Measurements from ENCODE around the gene ADAD2.
"Not testable (repeated sequence)": the region's sequence is repeated elsewhere in the genome, so short reads cannot be mapped to it uniquely, and the experiment has no call there.

ADAD2 gene

DNA sequence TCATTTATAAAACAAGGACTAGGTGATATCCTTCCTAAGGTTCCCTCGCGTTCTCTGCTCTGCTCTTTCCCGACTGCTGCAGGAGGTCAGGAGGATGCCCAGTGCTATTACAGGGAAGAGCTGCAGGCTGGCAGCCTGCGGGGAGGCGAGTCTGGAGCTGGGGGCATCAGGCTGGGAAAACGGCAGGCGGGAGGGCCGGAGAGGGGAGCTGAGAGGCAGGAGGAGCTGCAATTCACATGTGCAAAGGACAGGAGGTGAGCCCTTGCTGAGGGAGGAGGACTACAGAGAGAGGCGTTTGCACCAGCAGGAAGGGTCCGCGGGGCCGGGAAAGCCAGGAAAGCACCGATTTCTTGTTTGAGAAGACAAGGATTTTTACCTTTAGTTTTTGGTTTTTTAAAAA is 8.1 kb downstream of the ADAD2 start:
- FAIRE-seq: no peak
- DNase-seq (ENCODE audit: insufficient read length): no peak
- no peak for TF ChIP-seq POLR2AphosphoS5 (IDR thresholded peaks at IDR 0.05; ENCODE audit: low read depth, low read length)
- TF ChIP-seq TAF1 (IDR thresholded peaks at IDR 0.05; ENCODE audit: borderline replicate concordance, low read depth, low read length): no peak
- no peak for TF ChIP-seq POLR2A (IDR thresholded peaks at IDR 0.05; ENCODE audit: low read depth, low read length)

DNA sequence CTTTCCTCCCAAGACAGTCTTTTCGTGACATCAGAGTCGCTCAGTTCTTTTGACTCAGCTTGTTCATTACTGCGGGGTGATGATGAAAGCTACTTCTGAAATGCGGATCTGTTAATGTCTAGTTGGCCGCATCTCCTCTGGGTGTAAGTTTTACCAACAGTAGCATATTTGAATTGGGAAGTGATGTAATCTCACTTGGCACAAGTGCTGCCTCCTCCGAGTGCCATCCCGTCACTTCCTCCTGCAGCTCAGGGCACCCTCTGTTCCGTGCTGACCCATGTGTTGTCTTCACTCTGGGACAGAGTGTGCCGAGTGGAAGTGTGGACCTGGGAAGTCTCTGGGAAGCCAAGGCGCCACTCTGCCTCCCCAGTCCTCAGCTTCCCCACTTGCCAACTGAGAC is 8.9 kb downstream of the ADAD2 start:
- TF ChIP-seq TAF1 (IDR thresholded peaks at IDR 0.05; ENCODE audit: borderline replicate concordance, low read depth, low read length): no peak
- no peak for TF ChIP-seq POLR2AphosphoS5 (IDR thresholded peaks at IDR 0.05; ENCODE audit: low read depth, low read length)
- TF ChIP-seq POLR2A (IDR thresholded peaks at IDR 0.05; ENCODE audit: low read depth, low read length): no peak
- DNase-seq (ENCODE audit: insufficient read length): no peak
- FAIRE-seq: no peak

DNA sequence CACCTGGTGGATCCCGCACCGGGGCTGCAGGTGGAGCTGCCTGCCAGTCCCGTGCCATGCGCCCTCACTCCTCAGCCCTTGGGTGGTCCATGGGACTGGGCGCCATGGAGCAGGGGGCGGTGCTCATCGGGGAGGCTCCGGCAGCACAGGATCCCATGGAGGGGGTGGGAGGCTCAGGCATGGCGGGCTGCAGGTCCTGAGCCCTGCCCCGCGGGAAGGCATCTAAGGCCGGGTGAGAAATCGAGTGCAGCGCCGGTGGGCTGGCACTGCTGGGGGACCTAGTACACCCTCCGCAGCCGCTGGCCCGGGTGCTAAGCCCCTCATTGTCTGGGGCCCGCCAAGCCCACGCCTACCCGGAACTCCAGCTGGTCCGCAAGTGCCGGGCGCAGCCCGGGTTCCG is 13.6 kb downstream of the ADAD2 start:
- not testable (repeated sequence) for DNase-seq (ENCODE audit: insufficient read length); FAIRE-seq

DNA sequence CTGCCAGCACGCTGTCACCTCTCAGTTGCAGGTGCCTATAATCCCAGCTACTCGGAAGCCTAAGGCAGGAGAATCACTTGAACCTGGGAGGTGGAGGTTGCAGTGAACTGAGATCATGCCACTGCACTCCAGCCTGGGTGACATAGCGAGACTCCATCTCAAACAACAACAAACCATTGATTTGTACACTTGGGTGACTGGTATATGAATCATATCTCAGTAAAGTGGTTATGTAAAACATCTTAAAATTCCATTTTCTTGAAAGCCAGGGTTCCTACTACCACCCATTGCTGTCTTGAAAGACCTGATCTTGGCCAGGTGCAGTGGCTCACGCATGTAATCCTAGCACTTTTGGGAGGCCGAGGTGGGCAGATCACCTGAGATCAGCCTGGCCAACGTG is 14.2 kb downstream of the ADAD2 start:
- FAIRE-seq; DNase-seq (ENCODE audit: insufficient read length): not testable (repeated sequence)

DNA sequence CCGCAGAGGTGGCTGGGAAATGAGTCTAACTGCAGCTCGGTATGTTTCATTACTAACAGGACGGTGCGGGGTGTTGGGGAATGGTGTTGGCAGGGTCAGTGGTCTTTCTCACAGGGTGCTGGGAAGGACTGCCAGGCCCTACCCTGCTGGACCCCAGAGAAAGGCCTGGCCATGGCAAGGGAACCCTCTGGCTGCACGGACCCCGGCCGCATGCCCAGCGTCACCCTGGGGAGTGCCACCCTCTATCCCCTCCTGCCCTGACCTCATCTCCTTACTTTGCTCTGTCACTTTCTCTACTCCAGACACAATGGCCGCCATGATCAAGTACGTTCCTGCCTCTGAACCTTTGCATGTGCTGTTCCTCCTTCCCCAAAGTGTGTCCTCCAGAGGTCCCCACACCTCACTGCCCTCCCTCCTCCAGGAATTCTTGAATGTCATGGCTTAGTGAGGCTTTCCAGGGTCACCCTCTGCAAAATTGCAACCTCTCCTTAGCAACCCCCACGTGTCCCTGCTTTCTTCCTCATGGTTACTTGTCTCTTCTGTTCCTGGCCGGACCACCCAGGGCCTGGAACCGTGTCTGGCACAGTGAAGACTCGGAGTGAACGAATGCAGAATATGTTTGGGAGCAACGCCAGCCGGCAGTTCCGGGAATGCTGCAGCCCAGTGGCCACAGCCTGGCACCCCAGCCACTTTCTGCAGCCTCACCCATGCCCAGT is 15.2 kb downstream of the ADAD2 start:
- TF ChIP-seq TAF1 (IDR thresholded peaks at IDR 0.05; ENCODE audit: borderline replicate concordance, low read depth, low read length) (no peak), POLR2A (IDR thresholded peaks at IDR 0.05; ENCODE audit: low read depth, low read length) (no peak), POLR2AphosphoS5 (IDR thresholded peaks at IDR 0.05; ENCODE audit: low read depth, low read length) (no peak)
- DNase-seq (ENCODE audit: insufficient read length) (no peak), FAIRE-seq (no peak)

DNA sequence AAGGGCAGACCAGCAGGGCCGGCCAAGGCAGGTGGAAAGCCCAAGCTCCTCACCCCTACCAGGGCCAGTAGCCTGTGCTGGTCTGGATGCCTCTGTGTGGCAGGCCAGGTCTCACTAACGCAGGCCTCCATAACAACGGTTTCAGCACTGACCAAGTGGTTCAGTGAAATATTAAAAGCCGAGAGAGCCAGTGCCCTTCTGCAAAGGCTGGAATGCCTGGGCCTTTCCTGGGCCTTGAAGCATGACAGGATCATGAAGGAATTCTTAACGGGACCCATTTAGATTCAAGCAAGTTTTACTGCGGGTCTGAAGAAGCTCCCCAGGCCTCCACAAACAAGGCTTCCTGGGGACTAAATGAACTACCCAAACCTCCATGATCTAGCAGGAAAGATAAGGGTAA is 16.3 kb downstream of the ADAD2 start:
- DNase-seq (ENCODE audit: insufficient read length) (no peak), FAIRE-seq (no peak)
- no peak for TF ChIP-seq POLR2AphosphoS5 (IDR thresholded peaks at IDR 0.05; ENCODE audit: low read depth, low read length)
- TF ChIP-seq POLR2A (IDR thresholded peaks at IDR 0.05; ENCODE audit: low read depth, low read length): no peak

DNA sequence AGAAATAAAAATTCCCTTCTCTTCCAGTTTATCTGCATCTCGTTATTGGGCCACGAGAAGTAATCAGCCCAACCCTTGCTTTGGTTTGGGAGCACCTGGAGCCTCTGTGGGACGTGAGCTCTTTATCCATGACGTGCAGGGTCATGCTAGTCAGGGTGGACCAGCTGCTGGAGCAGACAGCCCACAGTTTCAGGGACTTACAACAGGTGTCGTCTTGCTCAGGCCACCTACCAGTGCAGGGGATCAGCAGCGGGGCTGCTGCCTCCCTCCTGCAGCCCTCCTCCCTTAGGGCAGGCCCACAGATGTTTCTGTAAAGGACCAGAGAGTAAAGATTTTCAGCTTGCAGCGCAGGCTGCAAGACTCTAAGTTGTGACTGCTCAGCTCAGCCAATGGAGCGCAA is 16.9 kb downstream of the ADAD2 start:
- TF ChIP-seq POLR2A (IDR thresholded peaks at IDR 0.05; ENCODE audit: low read depth, low read length) (no peak), POLR2AphosphoS5 (IDR thresholded peaks at IDR 0.05; ENCODE audit: low read depth, low read length) (no peak), TAF1 (IDR thresholded peaks at IDR 0.05; ENCODE audit: borderline replicate concordance, low read depth, low read length) (no peak)
- no peak for FAIRE-seq
- no peak for DNase-seq (ENCODE audit: insufficient read length)

DNA sequence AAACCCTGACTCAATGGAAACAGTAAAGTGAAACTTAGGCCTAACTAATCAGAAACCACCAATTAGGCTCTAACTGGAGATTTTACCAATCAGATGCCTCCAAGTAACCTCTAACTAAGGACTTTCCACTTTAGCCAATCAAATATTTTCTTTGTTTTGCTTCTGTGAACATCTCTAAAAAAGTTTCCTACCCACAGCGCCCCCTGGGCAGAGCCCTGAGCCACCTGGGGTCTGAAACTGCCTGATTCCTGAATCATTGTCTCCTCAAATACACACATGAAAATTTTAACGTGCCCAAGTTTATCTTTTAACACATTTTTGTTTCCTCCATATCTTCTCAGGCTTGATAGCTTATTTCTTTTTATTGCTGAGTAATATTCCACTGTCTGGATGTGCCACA is 19.0 kb downstream of the ADAD2 start:
- TF ChIP-seq POLR2A (IDR thresholded peaks at IDR 0.05; ENCODE audit: low read depth, low read length) (no peak), TAF1 (IDR thresholded peaks at IDR 0.05; ENCODE audit: borderline replicate concordance, low read depth, low read length) (no peak), POLR2AphosphoS5 (IDR thresholded peaks at IDR 0.05; ENCODE audit: low read depth, low read length) (no peak)
- DNase-seq (ENCODE audit: insufficient read length) (no peak), FAIRE-seq (no peak)

DNA sequence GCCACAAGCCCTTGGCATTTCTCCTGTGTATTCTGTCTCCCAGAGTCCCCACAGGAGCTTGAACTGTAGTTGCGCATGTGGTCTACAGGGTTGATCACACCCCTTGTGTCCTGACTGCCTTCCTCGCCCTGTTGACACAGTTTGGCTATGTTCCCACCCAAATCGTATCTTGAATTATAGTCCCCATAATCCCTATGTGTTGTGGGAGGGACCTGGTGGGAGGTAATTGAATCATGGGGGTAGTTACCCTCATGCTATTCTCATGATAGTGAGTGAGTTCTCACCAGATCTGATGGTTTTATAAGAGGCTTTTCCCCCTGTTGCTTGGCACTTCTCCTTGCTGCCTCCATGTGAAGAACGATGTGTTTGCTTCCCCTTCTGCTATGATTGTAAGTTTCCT is 21.2 kb downstream of the ADAD2 start:
- TF ChIP-seq TAF1 (IDR thresholded peaks at IDR 0.05; ENCODE audit: borderline replicate concordance, low read depth, low read length) (no peak), POLR2AphosphoS5 (IDR thresholded peaks at IDR 0.05; ENCODE audit: low read depth, low read length) (no peak)
- FAIRE-seq: no peak
- no peak for DNase-seq (ENCODE audit: insufficient read length)

DNA sequence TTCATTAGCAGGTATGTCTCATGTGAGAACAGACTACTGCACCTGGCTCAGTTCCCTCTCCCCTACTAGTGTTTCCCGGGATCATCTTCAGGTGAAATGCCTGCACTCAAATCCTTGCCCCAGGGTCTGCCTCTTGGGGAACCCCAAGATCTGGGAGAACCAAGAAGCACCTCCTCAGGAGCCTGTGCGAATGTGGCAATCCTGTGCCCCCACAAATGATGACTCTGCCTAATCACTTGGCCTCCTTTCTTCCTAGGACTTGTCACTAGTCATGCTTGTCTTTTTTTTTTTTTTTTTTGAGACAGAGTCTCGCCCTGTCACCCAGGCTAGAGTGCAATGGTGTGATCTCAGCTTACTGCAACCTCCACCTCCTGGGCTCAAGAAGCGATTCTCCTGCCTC is 21.7 kb downstream of the ADAD2 start:
- FAIRE-seq (no peak), DNase-seq (ENCODE audit: insufficient read length) (no peak)
- TF ChIP-seq POLR2AphosphoS5 (IDR thresholded peaks at IDR 0.05; ENCODE audit: low read depth, low read length) (no peak), POLR2A (IDR thresholded peaks at IDR 0.05; ENCODE audit: low read depth, low read length) (no peak), TAF1 (IDR thresholded peaks at IDR 0.05; ENCODE audit: borderline replicate concordance, low read depth, low read length) (no peak)

DNA sequence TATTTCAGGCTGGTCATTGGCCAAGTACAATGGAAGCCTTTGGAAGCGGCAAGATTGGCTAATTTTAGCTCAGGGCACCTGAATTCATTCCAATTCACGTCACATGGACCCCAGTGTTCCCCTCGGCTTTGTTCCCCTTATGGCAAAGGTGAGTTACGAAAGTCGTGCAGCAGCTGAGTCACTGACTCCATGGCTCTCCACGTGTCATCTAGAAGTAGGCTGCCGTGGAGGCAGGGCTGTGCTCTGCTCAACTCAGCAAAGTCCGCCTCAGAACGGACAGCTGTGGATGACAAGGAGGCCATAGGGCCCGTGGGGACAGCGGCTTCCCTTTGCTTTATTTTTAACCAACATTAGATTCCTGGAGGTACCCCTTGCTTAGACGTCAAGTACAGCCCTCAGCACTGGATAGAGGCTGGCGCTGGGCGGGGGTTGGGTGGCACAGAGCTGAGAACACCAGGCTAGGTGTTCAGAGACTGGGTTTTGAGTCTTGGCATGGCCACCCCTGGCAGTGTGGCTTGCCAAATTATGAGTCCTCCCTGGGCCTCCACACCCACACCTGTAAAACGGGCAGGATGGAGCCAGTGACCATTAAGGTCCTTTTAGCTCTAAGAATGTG is 23.6 kb downstream of the ADAD2 start:
- DNase-seq (ENCODE audit: insufficient read length) (no peak), FAIRE-seq (no peak)
- TF ChIP-seq TAF1 (IDR thresholded peaks at IDR 0.05; ENCODE audit: borderline replicate concordance, low read depth, low read length): no peak
- TF ChIP-seq POLR2A (IDR thresholded peaks at IDR 0.05; ENCODE audit: low read depth, low read length): no peak
- no peak for TF ChIP-seq POLR2AphosphoS5 (IDR thresholded peaks at IDR 0.05; ENCODE audit: low read depth, low read length)

DNA sequence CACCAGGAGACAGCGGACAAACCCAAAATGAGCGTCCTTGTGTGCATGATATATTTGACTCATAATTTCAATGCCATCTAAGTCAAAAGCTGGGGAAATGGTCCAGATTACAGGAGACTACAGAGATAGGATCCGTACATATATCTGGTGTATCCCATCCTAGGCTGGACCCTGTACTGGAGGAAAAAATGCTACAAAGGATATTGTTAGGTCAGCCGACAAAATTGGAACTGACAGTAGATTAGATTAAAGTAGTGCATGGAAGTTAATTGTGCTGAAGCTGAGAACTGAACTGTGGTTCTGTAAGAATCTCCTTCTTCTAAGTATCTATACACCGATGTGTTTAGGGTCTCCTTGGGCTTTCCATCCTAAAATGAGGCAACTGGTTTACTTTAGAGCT is 24.6 kb downstream of the ADAD2 start:
- TF ChIP-seq POLR2AphosphoS5 (IDR thresholded peaks at IDR 0.05; ENCODE audit: low read depth, low read length) (no peak), TAF1 (IDR thresholded peaks at IDR 0.05; ENCODE audit: borderline replicate concordance, low read depth, low read length) (no peak), POLR2A (IDR thresholded peaks at IDR 0.05; ENCODE audit: low read depth, low read length) (no peak)
- no peak for FAIRE-seq
- DNase-seq (ENCODE audit: insufficient read length): no peak

DNA sequence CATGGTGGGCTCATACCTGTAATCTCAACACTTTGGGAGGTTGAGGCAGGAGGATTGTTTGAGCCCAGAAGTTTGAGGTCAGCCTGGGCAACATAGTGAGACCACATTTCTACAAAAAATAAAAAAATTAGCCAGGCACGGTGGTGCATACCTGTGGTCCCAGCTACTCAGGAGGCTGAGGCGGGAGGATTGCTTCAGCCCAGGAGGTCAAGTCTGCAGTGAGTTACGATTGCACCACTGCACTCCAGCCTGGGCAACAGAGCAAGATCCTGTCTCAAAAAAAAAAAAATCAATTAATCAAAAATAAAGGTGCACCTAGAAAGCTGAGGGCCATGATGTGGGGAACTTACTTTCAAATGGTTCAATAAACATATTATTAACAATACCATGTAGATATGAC is 25.2 kb downstream of the ADAD2 start:
- FAIRE-seq; DNase-seq (ENCODE audit: insufficient read length): not testable (repeated sequence)

All from GM12892 (cell line).